Erythroblast (primary cell): Measurements from ENCODE around the gene GCM1.

Experiments used
- GATA1 ChIP-seq: IDR thresholded peaks from 2 replicates; pipeline ENCODE4 v1.6.1; 2011; ENCODE audit warnings: low read depth, mild to moderate bottlenecking, control low read depth, low read length, moderate library complexity
- POLR2A ChIP-seq: IDR thresholded peaks from 2 replicates; pipeline ENCODE4 v1.6.1; 2011; ENCODE audit warnings: mild to moderate bottlenecking, low read length

DNA sequence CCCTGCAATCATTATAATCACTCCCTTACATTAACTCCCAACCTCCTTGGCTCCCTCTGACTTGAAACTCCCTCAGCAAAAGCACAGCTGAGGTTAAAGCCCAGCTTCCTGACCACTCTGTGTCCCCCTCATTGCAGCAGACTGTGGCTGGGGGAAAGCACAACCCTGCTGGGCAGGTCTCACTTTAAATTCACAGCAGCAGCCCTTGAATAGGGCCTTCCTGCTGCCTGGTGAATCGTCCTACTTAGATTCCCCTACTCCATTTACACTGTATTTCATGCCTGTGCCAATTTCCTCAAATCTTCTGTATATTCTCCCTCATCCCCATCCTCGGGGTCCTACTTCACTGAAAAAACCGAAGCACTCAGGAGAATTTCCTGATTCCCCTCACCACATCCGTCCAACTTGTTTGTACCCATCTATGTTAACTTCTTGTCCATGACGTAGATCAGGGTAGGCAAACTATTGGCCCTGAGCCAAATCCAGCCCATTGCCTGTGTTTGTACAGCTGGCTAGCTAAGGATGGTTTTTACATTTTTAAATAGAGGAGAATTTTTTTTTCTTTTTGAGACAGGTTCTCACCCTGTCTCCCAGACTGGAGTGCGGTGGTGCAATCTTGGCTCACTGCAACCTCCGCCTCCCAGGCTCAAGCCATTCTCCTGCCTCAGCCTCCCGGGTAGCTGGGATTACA lies 31.5 kb upstream of the GCM1 start:
- TF ChIP-seq POLR2A, result no peak
- TF ChIP-seq GATA1, result no peak
